Left cardiac atrium (tissue), 4 donors: ENCODE results near the gene ZNHIT3. TPM values are rescaled to one million over a fixed set of nuclear protein-coding genes. Genes with fewer than 3 reads are reported as not detected.
"Not testable (repeated sequence)": the region's sequence is repeated elsewhere in the genome, so short reads cannot be mapped to it uniquely, and the experiment has no call there.

Source experiments
- ATAC-seq, 2 donors: fragments of 200-7000 bp; cut with Tn5 transposase; one replicate each; pipeline ENCODE4 v1.9.1; 2020; ENCODE audit warnings: mild to moderate bottlenecking in 2 of 2, moderate library complexity in 2 of 2
- DNase-seq: peaks from one replicate; pipeline ENCODE4 v3.0.0-alpha.2; 2020
- intact Hi-C, 2 donors: fragments of 100-400 bp; cut with DNase I; formaldehyde crosslinking; loops; one replicate each; pipeline versions ENCODE4 v1.14.1 to v1.15.1; 2022 to 2023
- total RNA-seq, 2 donors: library from RNA; stranded (reverse); fragmentation: NEBNext Ultra II Directional; extraction: Animal tissue kit (Norgen Biotek cat#: 25700); gene quantifications; one replicate each; pipeline ENCODE4 v1.2.1, GENCODE V29; 2021
- donor health status: DM: no; HTN: yes; CAD: no.
- donor health status: DM: no; HTN: yes; CAD: no; lungs with severe emphysema.
- donor health status: DM: yes; HTN: yes; CAD: no.
- donor health status: Dilated cardiomyopathy.

Gene ZNHIT3
- total RNA-seq, 2 donors from 2014 or later, result 15.7 to 20.5 TPM

GRCh38 chr17:36475346-36475970 is 11.0 kb upstream of the ZNHIT3 start:
- no peak for DNase-seq
- peak; percentile 18 to 50 for ATAC-seq
- intact Hi-C loops, result no loop called here

DNA sequence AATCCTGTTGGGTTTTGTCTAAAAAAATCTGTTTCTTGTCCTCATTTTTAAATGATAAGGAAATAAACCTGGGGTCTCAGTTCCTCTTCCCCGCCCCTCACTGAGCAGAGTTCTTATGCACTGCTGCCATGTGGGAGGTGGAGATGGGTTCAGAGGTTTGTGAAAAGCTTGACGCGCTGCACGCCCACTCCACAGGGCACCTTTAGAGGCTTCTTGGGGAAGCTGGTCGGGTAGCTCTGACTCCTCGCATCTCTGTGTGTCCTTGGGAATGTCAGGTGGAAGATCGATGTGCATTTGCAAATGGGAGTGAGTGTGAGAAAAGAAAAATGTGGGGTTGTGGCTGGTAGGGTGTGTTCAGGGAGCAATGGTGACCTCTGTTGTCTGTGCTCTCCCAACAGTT is 4.7 kb upstream of the ZNHIT3 start:
- intact Hi-C loops, result loop anchor here in 1 of 2 donors (2.0 kb wide), 1 partner anchor 513 kb away; no protein-coding TSS in a partner anchor
- DNase-seq (no peak), ATAC-seq (no peak)

DNA sequence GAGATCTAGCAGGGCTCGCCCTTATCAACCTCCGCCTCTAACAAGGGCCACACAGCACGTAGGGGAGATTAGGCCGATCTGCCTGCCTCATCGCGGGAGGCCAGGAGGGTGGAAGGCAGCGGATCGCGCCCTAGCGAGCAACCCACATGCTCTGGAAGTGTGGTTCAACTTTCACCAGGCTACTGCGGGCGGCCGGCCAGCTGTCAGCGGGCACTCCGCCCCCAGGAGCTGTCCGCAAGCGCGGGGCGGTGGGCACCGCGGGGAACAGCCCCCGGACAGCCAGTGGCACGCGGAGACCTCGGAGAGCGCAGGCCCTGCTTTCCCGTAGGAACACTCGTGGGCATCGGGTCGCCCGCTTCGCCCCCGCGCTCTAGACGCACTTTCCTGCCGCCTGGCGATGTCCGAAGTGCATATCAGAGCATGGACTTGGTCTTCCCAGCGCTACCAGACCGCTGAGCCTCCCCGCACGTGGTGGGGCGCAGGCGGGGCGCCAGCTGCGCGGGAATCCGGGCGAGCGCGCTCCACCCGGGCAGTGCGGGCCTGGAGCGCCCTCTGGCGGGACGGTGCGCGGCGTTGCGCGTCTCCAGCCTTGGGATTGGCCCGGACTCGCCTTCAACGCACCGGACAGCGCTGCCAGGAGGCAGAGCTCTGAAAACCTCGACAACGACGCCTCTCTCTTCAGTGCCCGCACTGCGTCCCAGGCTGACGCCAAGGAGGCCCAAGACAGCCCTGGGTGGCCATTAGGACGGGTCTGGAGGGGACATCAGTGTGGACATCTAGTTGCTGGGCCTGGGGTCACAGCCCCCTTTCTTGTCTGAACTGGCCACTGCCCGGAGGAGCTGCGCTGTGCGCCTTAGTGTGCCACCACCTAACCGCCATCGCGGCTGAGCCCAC is 3.6 kb upstream of the ZNHIT3 start:
- ATAC-seq (peak; percentile 88 to 89), DNase-seq (peak; percentile 88)
- intact Hi-C loops, result loop anchor here in 1 of 2 donors (2.0 kb wide), 1 partner anchor 514 kb away; no protein-coding TSS in a partner anchor

DNA sequence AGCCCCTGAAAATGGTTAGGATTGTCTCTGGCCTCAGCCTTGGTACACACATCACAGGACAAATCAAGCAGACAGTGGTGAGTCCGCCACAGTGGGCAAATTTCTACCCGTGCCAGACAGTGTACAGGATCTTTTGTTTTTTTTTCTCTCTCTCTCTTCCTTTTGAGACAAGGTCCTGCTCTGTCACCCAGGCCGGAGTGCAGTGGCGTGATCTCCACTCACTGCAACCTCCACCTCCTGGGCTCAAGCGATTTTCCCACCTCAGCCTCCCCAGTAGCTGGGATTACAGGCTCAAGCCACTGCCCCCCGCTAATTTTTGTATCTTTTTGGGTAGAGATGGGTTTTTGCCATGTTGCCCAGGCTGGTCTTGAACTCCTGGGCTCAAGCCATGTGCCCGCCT is 2.5 kb upstream of the ZNHIT3 start:
- DNase-seq, intact Hi-C loops, ATAC-seq: not testable (repeated sequence)

DNA sequence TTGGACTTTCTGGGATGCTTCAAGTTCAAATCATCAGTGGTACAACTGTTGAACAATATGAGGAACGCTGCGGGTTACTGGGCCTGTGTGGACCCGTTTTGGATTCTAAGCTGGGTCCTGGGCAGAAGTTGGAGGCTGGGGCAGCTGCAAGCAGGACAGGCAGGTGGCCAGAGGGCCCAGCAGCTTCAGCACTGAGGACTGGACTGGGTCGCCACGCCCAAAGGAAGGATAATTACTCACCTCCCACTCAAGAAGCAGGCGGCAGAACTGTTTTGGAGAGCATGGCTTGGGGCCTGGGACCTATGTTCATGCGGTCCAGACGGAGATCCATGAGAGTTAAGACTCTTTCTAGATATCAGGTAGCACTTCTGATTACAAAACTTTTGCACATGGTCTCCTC is 1.5 kb upstream of the ZNHIT3 start:
- no peak for DNase-seq
- intact Hi-C loops, result no loop called here
- no peak for ATAC-seq

DNA sequence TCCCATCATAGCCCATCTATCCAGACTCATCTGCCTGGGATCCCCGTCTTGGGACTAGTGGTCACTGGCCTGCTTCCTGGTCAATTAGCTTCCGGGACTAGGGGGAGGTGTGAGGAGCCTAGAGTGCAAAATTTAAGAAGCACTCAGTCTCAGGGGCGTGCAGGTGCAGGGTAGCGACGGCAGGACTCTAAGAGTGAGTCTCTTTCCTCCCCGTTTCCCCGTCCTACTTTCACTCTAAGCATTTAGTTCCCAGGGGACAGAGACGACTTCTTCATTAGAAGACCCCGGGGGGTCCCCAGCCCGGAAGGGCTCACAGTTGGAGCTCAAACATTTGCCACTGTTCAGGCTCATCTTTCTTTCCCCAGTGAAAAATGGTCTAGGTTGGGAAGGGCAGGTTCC is 677 bp upstream of the ZNHIT3 start:
- ATAC-seq, result no peak
- intact Hi-C loops, result no loop called here

GRCh38 chr17:36493956-36494355 is 7.5 kb downstream of the ZNHIT3 start:
- intact Hi-C loops, result no loop called here
- DNase-seq, result no peak
- ATAC-seq, result no peak

More for the DNA sequence above, 677 bp upstream of the ZNHIT3 start:
- no peak for DNase-seq

DNA sequence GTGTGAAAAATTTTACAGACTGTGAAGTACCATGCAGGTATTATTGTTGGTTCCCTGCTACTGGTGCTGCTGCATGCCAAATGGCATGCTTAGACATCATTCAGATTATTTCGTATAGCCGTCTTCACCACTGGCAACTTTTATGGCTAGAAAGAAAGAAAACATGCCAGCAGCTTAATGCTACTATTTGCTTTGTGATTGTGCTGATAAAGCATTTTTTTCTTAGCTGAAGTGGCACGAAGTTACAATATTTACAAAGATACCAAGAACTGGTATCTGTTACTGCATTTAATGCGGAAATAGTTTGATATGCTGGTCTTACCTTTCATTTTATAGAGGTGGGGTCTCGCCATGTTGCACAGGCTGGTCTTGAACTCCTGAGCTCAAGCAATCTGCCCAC is 8.2 kb downstream of the ZNHIT3 start:
- intact Hi-C loops, result no loop called here
- no peak for DNase-seq
- ATAC-seq, result no peak

- intact Hi-C loops, result no loop called here
- no peak for DNase-seq
- no peak for ATAC-seq
Observed at GRCh38 chr17:36495076-36495578, 8.6 kb downstream of the ZNHIT3 start.

DNA sequence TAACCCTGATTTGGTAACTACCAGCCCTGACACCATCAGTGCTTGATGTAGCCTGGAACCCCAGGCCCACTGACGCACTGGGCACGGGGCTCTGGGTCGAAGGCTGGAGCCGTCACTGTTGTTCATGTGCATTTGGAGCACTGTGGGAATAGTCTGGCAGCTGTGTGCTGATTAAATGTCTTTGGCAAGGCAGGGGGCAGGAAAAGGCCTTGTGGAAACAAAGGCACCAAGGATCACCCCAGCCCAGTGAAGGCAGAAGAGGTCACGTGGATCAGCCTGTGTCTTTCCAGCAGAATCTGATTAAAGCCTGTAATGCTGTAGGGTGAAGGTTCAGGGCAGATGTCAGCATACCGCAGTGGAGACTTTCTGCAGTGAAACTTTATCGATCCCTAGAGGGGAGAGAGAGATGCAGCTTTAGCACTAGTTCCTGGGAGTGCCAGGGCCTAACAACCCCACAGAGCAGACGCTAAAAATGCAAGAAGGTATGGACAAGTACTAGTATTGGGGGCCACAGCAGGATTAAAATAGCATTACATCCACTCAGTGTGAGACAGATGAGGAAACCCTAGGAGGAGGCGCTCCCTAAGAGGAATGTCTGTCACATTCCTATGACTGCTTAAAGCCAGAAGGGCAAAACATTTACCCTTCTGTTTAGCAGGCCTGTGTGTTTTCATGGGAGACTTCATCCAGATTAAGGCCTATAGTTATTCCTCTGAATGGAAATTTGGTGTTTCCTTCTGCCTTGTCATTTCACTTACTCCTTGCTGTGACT is 9.7 kb downstream of the ZNHIT3 start:
- ATAC-seq (peak in 1 of 2 donors; percentile 79), DNase-seq (no peak)
- intact Hi-C loops, result no loop called here

GRCh38 chr17:36498155-36498554 is 11.7 kb downstream of the ZNHIT3 start:
- intact Hi-C loops, result no loop called here
- ATAC-seq (peak in 1 of 2 donors; percentile 17), DNase-seq (no peak)

DNA sequence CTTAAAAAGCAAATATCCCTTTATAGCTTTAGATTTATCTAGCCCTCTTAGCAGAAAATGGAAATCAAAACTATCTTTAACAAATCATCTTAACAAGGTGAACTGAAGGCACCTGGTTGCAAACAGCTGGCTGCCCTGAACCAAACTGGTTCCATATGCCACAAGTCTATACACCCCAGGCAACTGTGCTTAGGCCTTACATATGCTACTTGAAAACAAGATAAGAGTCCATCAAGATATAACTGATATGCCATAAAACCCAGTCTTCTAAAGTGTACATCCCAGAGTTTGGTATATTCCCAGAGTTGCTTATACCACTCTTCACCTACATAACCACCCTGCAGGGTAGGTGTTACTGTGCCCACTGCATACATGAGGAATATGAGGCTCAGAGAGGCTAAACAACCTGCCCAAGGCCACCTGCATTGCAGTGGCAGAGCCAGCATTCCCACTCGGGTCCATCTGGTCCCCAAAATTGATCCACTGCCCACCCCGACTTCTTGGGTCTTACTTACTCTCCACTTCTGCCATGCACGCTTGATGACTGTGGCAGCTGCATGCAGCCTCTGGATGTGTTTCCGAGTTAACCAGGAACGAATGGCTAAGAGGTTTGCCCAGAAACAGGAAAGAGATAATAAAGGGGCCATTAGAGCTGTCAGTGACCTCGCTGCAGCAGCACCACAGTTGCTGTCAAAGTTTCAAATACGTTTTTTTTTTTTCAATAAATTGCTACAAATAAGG is 12.2 kb downstream of the ZNHIT3 start:
- no peak for DNase-seq
- intact Hi-C loops, result no loop called here
- ATAC-seq, result no peak

- intact Hi-C loops, result no loop called here
Observed at GRCh38 chr17:36500745-36501225, 14.3 kb downstream of the ZNHIT3 start.

DNA sequence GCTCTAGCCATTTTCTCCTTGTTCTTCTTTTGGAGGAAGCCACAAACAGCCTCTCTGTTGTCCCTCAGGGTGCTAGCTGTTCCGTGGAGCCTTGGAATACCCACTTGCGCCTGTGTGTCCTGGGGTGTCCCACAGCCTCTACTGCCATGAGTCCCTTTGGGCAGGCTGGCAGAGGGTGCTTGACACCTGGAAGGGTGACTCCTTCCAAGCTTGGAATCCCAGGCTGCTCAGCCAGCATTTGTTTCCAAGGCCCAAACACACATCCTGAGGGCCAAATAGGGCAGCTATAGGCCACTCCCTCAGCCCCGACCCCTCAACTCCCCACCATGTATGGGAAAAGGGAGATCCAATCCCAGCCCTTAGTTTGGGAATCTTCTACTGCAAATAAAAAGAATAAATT is 14.9 kb downstream of the ZNHIT3 start:
- intact Hi-C loops, result no loop called here
- no peak for ATAC-seq
- no peak for DNase-seq

More at GRCh38 chr17:36500745-36501225, 14.3 kb downstream of the ZNHIT3 start:
- ATAC-seq (no peak), DNase-seq (no peak)

GRCh38 chr17:36501963-36502362 is 15.5 kb downstream of the ZNHIT3 start:
- DNase-seq, result no peak
- intact Hi-C loops, result no loop called here
- no peak for ATAC-seq

DNA sequence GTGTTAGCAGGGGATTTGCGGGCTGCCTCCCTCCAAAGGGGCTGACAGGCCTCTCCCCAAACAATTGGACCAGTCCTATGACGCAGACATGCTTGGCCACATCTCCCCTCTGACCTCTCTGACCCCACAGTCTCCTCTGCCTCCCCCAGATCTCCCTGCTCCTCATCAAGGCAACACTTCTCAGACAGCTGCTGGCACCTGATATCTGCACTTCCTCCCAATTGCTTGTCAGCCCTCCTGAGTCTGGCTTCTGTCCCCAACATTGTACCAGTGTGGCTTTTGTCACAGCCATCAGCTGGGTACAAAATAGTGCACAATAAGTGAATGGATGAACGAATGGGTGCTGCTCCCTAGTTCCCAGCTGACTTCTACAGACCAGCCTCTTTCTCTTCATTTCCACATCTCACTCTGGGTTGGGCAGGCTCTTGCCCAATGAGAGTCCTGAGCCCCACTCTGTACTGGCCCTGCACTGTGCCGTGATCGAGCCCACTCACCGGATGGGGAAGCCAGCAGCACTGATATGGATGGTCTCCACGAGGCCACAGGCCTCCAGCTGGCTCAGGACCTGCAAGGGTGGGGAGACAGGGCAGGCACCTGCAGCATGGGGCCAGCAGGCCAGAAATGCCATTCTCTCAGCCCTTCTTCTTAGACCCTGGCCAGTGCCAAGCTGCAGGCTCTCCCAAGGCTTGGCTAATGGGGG is 17.1 kb downstream of the ZNHIT3 start:
- ATAC-seq (peak in 1 of 2 donors; percentile 77), DNase-seq (no peak)
- intact Hi-C loops, result no loop called here

DNA sequence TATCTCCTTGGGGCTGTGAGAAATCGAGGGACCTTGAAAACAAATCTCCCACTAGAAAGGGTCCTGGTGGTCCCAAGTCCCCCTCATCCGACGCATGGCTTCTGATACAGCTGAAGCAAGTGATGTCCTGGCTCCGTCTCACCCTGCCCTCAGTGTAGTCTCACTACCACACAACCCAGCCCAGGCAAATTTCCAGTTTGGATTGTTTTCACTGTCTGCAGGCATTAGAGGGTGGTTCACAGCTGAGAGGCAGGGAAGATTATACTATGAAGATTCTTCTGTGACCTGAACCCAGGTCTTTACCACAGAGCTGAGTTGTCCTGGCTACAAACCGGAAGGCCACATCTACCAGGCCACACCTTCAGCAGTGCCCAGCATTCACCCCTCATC is 17.7 kb downstream of the ZNHIT3 start:
- intact Hi-C loops, result no loop called here
- no peak for DNase-seq
- ATAC-seq, result no peak

- DNase-seq (no peak), ATAC-seq (no peak)
- intact Hi-C loops, result no loop called here
Observed at GRCh38 chr17:36505171-36505570, 18.7 kb downstream of the ZNHIT3 start.
